Bronchial epithelial cell (primary cell): ENCODE data around the gene CDC42EP4. TPM values are rescaled to one million over a fixed set of nuclear protein-coding genes. Genes with fewer than 3 reads are reported as not detected.

Experiments used
- DNase-seq: peaks from one replicate; pipeline ENCODE4 v3.0.0-alpha.2; 2010; ENCODE audit warnings: low read depth
- FAIRE-seq: peaks from 2 replicates; lab custom pipeline; 2011; peaks lifted over from hg19 to GRCh38; lab: Jason Lieb, UNC
- H3K27me3 ChIP-seq: 2 replicates; pipeline ENCODE4 v1.5.1; 2011; ENCODE audit warnings: low read length; ENCODE audit not compliant: control insufficient read depth, insufficient read depth
- H3K36me3 ChIP-seq: 2 replicates; pipeline ENCODE4 v1.5.1; 2011; ENCODE audit warnings: low read length; ENCODE audit not compliant: control insufficient read depth, insufficient read depth
- H3K4me3 ChIP-seq: 2 replicates; pipeline ENCODE4 v1.5.1; 2011; ENCODE audit warnings: mild to moderate bottlenecking, low read depth, low read length, control low read depth
- CTCF ChIP-seq: IDR thresholded peaks from 2 replicates; pipeline ENCODE4 v1.5.1; 2011; ENCODE audit warnings: mild to moderate bottlenecking, moderate library complexity, low read length, control low read depth, inconsistent platforms; ENCODE audit not compliant: insufficient read depth, severe bottlenecking
- total RNA-seq: library from RNA; depleted of rRNA; stranded (reverse); fragments of >200 nt; gene quantifications from 2 replicates; pipeline ENCODE4 v1.2.1, GENCODE V29; 2014

The CDC42EP4 gene
- total RNA-seq, 1 donor from 2014 or later, result 16.8 TPM

- DNase-seq (no peak), FAIRE-seq (no peak)
- Histone ChIP-seq H3K4me3 (no peak overlapping the region), H3K36me3 (no peaks in the 10 kb centered on the region), H3K27me3 (no peaks in the 10 kb centered on the region)
- no peak for TF ChIP-seq CTCF
Observed at GRCh38 chr17:73250851-73251640, 60.8 kb downstream of the CDC42EP4 start.

- Histone ChIP-seq H3K4me3 (no peak overlapping the region), H3K27me3 (no peaks in the 10 kb centered on the region), H3K36me3 (no peaks in the 10 kb centered on the region)
- no peak for DNase-seq
- FAIRE-seq, result no peak
- no peak for TF ChIP-seq CTCF
Observed at GRCh38 chr17:73249700-73250099, 62.1 kb downstream of the CDC42EP4 start.

GRCh38 chr17:73248532-73248931 lies 63.3 kb downstream of the CDC42EP4 start:
- no peak for TF ChIP-seq CTCF
- Histone ChIP-seq H3K36me3 (no peaks in the 10 kb centered on the region), H3K4me3 (no peak overlapping the region), H3K27me3 (no peaks in the 10 kb centered on the region)
- no peak for FAIRE-seq
- no peak for DNase-seq

- TF ChIP-seq CTCF, result no peak
- Histone ChIP-seq H3K27me3 (no peaks in the 10 kb centered on the region), H3K36me3 (peaks cover under 1% of the 10 kb centered on the region), H3K4me3 (no peak overlapping the region)
- DNase-seq, result no peak
- FAIRE-seq, result no peak
Observed at GRCh38 chr17:73247726-73248125, 64.1 kb downstream of the CDC42EP4 start.

GRCh38 chr17:73240561-73240960 lies 71.2 kb downstream of the CDC42EP4 start:
- TF ChIP-seq CTCF, result no peak
- peaks cover 7% of the 10 kb centered on the region for H3K36me3 ChIP-seq
- no peak for FAIRE-seq

More at GRCh38 chr17:73240561-73240960, 71.2 kb downstream of the CDC42EP4 start:
- H3K4me3 ChIP-seq, result no peak overlapping the region
- no peaks in the 10 kb centered on the region for H3K27me3 ChIP-seq
- peak; percentile 28 for DNase-seq
